ENCODE measurements around the gene BRMS1.

The BRMS1 gene

GRCh38 chr11:66328302-66329144 is 16.4 kb downstream of the BRMS1 start:
- TF ChIP-seq CREB1 (IDR thresholded peaks at IDR 0.05; ENCODE audit: low read depth) (no peak), FOXM1 (IDR thresholded peaks at IDR 0.05; ENCODE audit: borderline replicate concordance, low read depth) (no peak), ZBTB7A (IDR thresholded peaks at IDR 0.05; ENCODE audit: low read depth) (peak; percentile 90), TAF1 (IDR thresholded peaks at IDR 0.05; ENCODE audit: low read depth) (no peak), RAD21 (IDR thresholded peaks at IDR 0.05; ENCODE audit: low read depth) (peak; percentile 84), TEAD4 (IDR thresholded peaks at IDR 0.05) (peak; percentile 94), TCF12 (IDR thresholded peaks at IDR 0.05; ENCODE audit: low read depth) (no peak), EP300 (IDR thresholded peaks at IDR 0.05; ENCODE audit: borderline replicate concordance) (no peak), EGR1 (IDR thresholded peaks at IDR 0.05) (no peak), NFIC (IDR thresholded peaks at IDR 0.05) (no peak), MAX (IDR thresholded peaks at IDR 0.05) (peak; percentile 97), USF1 (IDR thresholded peaks at IDR 0.05) (peak; percentile 88), REST (IDR thresholded peaks at IDR 0.05; ENCODE audit: low read depth) (no peak), YY1 (IDR thresholded peaks at IDR 0.05; ENCODE audit: low read depth) (no peak), CEBPB (IDR thresholded peaks at IDR 0.05) (no peak)

GRCh38 chr11:66328031-66328301 is 16.9 kb downstream of the BRMS1 start:
- no peak for TF ChIP-seq FOXM1 (IDR thresholded peaks at IDR 0.05; ENCODE audit: borderline replicate concordance, low read depth)
- TF ChIP-seq CREB1 (IDR thresholded peaks at IDR 0.05; ENCODE audit: low read depth), result no peak
- no peak for TF ChIP-seq TAF1 (IDR thresholded peaks at IDR 0.05; ENCODE audit: low read depth)
- TF ChIP-seq TCF12 (IDR thresholded peaks at IDR 0.05; ENCODE audit: low read depth), result no peak
- no peak for TF ChIP-seq USF1 (IDR thresholded peaks at IDR 0.05)
- no peak for TF ChIP-seq REST (IDR thresholded peaks at IDR 0.05; ENCODE audit: low read depth)
- TF ChIP-seq YY1 (IDR thresholded peaks at IDR 0.05; ENCODE audit: low read depth), result no peak
- TF ChIP-seq TEAD4 (IDR thresholded peaks at IDR 0.05), result no peak
- no peak for TF ChIP-seq ZBTB7A (IDR thresholded peaks at IDR 0.05; ENCODE audit: low read depth)
- TF ChIP-seq RAD21 (IDR thresholded peaks at IDR 0.05; ENCODE audit: low read depth), result no peak
- TF ChIP-seq EGR1 (IDR thresholded peaks at IDR 0.05), result no peak
- no peak for TF ChIP-seq NFIC (IDR thresholded peaks at IDR 0.05)
- TF ChIP-seq MAX (IDR thresholded peaks at IDR 0.05), result no peak
- TF ChIP-seq EP300 (IDR thresholded peaks at IDR 0.05; ENCODE audit: borderline replicate concordance), result no peak
- TF ChIP-seq CEBPB (IDR thresholded peaks at IDR 0.05), result no peak

- no peak for TF ChIP-seq MAX (IDR thresholded peaks at IDR 0.05)
- TF ChIP-seq RAD21 (IDR thresholded peaks at IDR 0.05; ENCODE audit: low read depth), result no peak
- TF ChIP-seq ZBTB7A (IDR thresholded peaks at IDR 0.05; ENCODE audit: low read depth), result 0 out of 2 replicates have a peak, but pooled peaks have one; percentile 31
- no peak for TF ChIP-seq YY1 (IDR thresholded peaks at IDR 0.05; ENCODE audit: low read depth)
Measured at GRCh38 chr11:66327171-66328030, 17.5 kb downstream of the BRMS1 start.

- no peak for TF ChIP-seq NFIC (IDR thresholded peaks at IDR 0.05)
- no peak for TF ChIP-seq FOXM1 (IDR thresholded peaks at IDR 0.05; ENCODE audit: borderline replicate concordance, low read depth)
- no peak for TF ChIP-seq CREB1 (IDR thresholded peaks at IDR 0.05; ENCODE audit: low read depth)
- TF ChIP-seq TCF12 (IDR thresholded peaks at IDR 0.05; ENCODE audit: low read depth), result no peak
- no peak for TF ChIP-seq TAF1 (IDR thresholded peaks at IDR 0.05; ENCODE audit: low read depth)
- TF ChIP-seq EGR1 (IDR thresholded peaks at IDR 0.05), result no peak
- no peak for TF ChIP-seq EP300 (IDR thresholded peaks at IDR 0.05; ENCODE audit: borderline replicate concordance)
- TF ChIP-seq TEAD4 (IDR thresholded peaks at IDR 0.05), result no peak
- TF ChIP-seq ZBTB7A (IDR thresholded peaks at IDR 0.05; ENCODE audit: low read depth), result no peak
- no peak for TF ChIP-seq USF1 (IDR thresholded peaks at IDR 0.05)
- TF ChIP-seq CEBPB (IDR thresholded peaks at IDR 0.05), result no peak
- no peak for TF ChIP-seq REST (IDR thresholded peaks at IDR 0.05; ENCODE audit: low read depth)
- TF ChIP-seq YY1 (IDR thresholded peaks at IDR 0.05; ENCODE audit: low read depth), result no peak
- TF ChIP-seq RAD21 (IDR thresholded peaks at IDR 0.05; ENCODE audit: low read depth), result no peak
- no peak for TF ChIP-seq MAX (IDR thresholded peaks at IDR 0.05)
Measured at GRCh38 chr11:66326261-66327111, 18.4 kb downstream of the BRMS1 start.

Data from Ishikawa (cell line).